IPS DF 19.7 (cell line): ENCODE measurements around the gene CCDC87.
"Not testable (repeated sequence)": the region's sequence is repeated elsewhere in the genome, so short reads cannot be mapped to it uniquely, and the experiment has no call there.

Experiments
- DNase-seq: peaks from one replicate; pipeline ENCODE4 v3.0.0-alpha.2; 2013; ENCODE audit warnings: low read depth, low spot score

The CCDC87 gene

DNA sequence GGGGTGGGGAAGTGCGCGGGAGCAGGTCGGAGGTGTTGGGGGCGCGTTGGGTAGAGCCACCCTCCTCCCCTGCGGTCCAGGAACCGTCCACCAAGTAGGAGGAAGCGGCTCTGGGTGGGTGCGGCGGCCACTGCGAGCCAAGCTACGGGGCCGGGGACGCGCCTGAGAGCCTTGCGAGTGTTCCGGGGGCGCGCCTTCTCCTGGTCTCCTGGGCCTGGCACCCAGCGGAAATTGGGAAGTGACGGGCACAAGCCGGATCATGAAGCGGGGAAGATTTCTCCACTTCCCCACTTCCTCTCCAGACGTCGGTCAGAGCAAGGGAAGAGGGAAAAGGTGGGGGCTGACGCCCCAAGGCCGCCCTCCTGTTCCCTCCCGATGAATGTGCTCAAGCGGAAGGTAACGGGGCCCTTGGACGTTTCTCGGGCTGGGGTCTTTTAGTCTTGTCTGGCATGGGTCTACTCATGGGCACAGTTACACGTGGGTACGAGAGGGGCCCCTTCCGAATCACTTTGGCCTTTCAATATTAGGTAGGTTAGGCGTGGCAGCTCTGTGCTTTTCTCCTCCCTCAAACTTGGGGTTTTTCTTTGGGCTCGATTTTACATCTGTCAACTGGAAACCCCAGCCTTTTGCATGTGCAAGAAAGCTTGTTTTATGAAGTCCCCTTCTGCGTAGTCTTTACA, 24.4 kb upstream of the CCDC87 start:
- DNase-seq, result no peak

DNA sequence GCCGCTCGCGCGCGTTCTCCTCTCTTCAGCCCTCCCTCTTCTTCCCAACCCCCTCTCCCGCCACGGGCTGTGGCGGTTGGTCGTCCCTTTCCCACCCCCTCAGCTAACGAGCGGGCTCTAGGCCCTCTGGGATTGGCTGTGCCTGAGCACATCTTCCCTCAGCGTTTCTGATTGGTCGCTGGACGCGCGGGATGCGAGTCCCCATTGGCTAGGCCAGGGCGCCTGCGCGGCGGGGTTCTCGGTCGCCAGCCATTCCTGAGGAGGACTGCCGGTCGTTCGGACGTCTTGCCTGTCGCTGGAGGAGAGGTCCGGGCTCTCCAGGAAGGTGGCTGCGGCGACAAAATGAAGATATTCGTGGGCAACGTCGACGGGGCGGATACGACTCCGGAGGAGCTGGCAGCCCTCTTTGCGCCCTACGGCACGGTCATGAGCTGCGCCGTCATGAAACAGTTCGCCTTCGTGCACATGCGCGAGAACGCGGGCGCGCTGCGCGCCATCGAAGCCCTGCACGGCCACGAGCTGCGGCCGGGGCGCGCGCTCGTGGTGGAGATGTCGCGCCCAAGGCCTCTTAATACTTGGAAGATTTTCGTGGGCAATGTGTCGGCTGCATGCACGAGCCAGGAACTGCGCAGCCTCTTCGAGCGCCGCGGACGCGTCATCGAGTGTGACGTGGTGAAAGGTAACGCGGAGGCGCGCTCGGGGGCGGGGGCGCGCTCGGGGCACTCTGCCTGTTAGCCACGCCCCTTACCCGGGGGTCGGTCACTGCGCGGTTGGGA, 23.7 kb upstream of the CCDC87 start, which contains the start of gene RBM14:
Gene RBM14 (plus strand): TSS at position 252 of the 776 bp plus-strand sequence. CDS start 91 bp downstream, at position 343.
- DNase-seq, result peak; percentile 99

DNA sequence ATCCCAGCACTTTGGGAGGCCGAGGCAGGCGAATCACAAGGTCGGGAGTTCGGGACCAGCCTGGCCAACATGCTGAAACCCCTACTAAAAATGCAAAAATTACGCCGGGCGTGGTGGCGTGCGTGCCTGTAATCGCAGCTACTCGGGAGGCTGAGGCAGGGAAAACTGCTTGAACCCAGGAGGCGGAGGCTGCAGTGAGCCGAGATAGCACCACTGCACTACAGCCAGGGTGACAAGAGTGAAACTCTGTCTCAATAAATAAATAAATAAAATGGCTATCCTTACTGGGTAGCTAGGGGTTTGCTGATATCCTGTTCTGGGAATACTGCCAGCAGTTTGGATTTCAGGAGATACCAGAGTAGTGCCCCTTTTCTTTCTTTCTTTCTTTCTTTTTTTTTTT, 21.2 kb upstream of the CCDC87 start:
- no peak for DNase-seq

DNA sequence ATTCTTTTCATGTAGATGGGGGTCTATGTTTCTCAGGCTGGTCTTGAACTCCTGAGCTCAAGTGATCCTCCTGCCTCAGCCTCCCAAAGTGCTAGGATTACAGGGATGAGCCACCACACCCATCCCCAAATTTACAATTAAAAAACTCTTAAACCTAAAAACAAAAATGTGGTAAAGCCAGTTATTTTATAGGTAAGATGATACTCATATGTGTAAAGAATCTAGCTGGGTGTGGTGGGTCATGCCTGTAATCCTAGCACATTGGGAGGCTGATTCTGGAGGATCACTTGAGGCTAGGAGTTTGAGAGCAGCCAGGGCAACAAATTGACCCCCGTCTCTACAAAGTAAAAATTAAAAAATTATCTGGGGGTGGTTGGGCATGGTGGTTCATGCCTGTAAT, 19.6 kb upstream of the CCDC87 start:
- no peak for DNase-seq

DNA sequence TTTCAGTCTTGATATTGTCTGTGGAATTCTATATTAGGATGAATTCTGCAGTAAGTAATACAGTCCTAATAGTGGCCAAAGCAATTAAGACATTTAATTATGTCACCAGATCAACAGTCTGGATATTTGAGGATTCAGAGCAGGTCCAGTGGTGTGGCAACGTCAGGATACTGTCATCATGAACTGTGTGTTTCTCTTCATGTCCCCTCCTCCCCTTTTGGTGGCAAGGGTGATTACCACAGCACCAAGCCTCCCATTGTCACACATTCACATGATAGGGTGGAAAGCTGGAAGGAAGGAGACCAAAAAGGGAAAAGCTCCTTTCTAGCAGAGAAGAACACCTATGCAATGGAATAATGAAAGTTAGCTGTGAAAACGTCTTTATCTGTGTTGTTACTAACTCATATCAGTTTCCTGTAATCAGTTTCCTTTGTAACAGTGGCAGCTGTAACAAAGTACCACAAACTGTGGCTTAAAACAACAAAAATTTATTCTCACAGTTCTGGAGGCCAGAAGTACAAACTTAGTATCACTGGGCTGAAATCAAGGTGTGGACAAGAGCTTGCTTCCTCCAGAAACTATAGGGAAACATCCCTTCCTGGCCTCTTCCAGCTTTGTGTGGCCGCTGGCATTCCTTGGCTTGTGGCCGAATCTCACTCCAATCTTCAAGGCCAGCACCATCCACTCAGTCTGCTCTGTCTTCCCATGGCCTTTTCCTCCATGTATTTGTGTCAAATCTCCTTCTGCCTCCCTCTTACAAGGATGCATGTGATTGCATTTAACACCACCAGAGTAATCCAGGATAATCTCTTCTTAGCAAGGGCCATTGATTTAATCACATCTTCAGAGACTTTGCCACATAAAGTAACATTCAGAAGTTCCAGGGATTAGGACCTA, 17.1 kb upstream of the CCDC87 start:
- DNase-seq, result no peak

DNA sequence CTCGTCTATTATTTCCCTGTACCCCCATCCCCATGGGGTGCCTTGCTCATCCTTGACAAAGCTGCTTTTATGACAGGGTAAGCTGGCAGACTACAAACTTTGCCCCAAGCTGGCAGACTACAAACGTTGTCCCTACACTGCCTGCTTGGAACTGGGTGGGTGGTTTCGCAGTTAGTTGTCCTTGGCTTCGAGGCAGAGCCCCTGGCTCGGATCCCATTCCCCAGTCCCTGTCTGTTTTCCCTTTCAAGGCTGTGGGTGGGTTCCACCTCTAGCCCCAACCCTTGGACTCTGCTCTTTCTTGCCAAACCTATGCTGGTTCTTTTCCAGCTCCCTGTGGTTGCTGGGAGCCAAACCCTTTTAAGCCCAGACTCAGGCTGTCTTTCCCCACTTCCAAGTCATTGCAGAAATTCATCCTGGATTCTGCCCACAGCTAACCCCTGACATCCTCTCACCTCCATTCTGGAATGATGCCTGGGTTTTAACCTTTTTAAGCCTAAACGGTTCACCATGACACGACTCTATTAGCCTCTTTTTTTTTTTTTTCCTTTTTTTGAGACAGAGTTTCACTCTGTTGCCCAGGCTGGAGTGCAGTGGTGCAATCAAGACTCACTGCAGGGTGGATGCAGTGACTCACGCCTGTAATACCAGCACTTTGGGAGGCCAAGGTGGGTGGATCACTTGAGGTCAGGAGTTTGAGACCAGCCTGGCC, 14.4 kb upstream of the CCDC87 start:
- no peak for DNase-seq

DNA sequence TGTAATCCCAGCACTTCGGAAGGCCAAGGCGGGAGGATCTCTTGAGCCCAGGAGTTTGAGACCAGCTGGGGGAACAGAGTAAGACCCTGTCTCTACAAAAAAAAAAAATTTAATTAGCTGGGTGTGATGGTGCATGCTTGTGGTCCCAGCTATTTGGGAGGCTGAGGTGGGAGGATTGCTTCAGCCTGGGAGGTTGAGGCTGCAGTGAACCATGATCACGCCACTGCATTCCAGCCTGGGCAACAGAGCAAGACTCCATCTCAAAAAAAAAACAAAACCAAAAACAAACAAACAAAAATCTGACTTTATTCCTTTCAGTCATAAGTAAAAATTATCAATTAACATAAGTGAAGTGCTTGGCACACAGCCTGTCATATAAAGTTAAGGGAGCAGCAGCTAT, 13.7 kb upstream of the CCDC87 start:
- not testable (repeated sequence) for DNase-seq

DNA sequence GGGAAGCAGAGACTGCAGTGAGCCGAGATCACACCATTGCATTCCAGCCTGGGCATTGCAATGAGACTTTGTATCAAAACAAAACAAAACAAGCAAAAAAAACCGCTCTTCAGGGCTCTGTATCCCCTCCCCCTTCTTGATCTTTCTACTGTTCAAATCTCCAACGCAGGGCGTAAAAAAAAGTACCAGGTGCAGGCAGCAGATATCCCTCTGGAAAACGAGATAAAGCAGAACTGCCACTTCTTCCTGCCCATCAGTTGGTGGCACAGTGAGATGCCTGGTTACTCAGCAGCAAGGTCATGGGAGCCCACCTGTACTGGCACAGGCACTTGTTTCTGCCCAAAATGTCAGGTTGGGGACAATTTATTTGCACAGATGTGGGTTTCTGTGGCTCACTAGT, 11.3 kb upstream of the CCDC87 start:
- no peak for DNase-seq

DNA sequence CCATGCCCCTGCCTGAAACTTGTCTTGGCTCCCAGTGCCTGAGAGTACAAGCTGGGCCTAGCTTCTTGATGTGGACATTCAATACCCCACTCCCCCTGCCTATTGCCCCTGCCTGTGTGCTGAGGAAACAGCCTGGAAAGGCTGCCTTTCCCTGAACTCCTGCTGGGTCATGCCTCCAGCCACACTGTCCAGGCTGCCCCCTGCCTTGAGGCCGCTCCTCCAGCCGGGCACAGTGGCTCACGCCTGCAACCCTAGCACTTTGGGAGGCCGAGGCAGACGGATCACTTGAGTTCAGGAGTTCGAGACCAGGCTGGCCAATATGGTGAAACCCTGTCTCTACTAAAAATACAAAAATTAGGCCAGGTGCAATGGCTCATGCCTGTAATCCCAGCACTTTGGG, 10.2 kb upstream of the CCDC87 start:
- DNase-seq, result no peak

DNA sequence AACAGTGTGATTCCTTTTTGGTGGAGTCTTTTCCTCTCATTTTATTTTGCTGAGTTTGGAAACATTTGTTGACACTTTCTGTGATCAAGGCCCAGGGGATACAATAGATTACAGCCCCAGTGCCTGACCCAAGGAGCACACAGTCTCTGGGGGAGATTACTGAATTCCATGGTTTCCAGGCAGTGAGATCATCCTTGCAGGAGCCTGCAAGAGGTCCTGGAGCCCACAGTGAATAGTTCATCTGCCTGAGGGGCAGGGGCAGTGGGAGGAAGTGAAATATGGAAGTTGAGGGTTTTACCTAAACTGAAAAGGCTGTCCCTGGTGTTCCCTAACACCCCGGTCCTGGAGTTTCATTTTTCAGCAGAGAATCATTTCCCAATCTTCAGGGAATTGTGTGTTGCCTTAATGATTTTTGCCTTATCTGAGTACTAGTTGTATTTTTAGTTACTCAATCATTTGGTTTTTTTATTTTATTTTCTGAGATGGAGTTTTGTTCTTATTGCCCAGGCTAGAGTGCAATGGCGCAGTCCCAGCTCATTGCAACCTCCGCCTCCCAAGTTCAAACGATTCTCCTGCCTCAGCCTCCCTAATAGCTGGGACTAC, 7.9 kb upstream of the CCDC87 start:
- no peak for DNase-seq

DNA sequence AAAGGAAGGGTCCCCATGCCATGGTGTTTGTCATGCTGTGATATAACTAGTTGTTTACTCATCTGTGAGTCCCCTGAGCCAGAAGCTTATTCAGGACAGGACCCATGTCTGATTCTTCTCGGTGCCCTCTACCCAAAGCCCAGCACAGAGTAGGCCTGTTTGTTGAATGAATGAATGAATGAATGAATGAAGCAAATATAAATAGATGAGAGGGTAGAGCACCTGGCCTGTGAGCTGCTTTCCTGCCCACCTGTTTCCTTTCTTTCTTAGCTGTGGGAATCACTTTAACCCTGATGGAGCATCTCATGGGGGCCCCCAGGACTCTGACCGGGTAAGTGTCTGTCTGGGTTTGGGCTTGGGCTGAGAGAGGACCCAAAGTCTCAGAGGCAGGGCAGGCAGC, 7.4 kb upstream of the CCDC87 start:
- no peak for DNase-seq

DNA sequence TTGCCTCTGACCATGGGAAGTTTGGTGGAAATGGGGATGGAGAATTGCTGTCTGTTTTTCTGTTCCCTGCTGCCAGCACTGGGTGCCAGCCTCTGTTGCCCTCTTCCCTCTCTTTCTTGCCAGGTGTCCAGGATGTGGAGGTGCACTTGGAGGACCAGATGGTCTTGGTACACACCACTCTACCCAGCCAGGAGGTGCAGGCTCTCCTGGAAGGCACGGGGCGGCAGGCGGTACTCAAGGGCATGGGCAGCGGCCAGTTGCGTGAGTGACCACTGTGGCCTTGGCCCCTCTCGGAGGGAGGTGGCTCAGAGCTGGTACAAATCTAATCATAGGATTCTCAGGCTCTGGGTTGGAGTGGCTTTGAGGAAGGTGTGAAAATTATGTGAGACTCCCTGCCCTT, 6.1 kb upstream of the CCDC87 start:
- DNase-seq, result no peak

DNA sequence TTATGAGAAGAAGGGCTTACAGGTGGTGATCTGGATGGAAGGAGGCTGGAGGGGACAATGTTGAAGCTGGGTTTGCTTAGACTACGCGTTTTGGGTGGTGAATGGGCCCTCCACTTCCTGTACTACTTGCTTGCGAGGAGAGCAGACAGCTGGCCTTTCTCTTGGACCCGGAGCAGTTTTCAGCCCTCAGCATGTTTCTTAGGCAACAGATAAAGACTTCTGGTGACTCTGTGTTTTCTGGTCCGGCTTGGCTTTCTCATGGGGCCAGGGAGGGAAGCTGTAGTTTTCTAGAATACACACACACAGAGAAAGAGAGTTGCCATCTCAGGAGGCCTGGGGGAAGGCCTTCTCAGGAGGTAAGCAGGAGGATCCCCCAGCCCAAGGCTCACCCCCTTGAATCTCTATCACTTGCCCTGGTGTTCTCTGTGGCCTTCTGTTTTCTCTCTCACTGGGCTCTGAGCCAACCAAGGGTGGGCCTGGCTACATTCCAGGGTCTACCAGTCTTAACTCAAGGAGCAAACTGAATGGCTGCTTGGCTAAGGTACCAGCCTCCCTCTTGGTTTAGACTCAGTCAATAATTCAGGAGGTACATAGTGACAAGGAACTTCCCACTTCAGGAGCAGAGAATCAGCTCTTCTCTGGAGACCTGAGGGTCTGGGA, 2.5 kb upstream of the CCDC87 start:
- DNase-seq, result no peak

DNA sequence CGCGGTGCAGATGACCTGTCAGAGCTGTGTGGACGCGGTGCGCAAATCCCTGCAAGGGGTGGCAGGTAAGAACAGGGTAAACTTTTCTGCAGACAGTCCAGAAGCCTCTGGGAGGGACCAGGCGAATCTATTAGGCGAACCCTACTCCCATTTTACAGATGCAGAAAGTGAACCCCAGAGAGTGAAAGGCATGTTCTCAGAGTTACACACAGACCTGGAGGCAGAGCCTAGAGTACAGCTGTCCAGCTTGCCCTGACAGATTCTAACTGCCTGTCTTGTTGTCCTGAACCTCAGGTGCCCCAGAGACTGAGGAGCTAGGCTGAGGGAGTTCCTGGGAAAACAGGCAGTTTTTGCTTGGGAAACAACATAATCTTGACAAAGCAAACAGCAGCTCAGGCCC, 787 bp upstream of the CCDC87 start:
- no peak for DNase-seq

DNA sequence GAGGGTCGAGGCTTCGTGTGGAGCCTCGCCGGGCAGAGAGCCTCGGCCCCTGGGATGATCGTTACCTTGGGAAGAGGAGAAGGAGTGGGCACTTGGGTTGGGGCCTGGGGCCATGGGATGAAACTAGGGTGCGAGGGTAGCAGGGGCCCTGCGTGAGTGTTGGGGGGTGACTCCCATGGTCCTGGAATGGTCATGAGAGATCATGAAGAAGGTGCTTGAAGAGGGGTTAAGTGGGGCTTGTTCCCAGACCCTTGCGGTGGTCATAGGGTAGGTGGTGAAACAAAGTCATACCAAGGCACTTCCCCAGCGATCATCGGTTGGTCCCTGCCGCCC, 406 bp upstream of the CCDC87 start:
- DNase-seq, result no peak

DNA sequence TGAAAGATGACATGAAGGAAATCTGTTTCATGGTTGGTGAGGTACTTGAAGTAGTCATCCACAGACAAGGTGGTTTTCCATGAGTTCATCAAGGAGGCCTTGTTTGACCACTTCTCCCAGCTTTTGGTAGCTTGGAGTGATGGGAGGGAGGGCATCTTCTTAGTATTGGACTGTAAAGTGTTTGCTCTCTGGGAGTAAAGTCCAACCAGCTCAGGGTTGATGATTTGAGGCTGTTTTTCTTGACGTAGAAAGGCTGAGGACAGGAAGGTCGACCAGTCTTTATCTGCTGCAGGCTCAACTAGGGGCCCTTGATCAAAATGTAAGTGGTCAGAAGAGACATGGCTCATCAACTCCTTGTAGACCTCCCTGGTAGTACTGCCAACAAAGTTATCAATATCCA, 1.7 kb downstream of the CCDC87 start:
- DNase-seq, result no peak

DNA sequence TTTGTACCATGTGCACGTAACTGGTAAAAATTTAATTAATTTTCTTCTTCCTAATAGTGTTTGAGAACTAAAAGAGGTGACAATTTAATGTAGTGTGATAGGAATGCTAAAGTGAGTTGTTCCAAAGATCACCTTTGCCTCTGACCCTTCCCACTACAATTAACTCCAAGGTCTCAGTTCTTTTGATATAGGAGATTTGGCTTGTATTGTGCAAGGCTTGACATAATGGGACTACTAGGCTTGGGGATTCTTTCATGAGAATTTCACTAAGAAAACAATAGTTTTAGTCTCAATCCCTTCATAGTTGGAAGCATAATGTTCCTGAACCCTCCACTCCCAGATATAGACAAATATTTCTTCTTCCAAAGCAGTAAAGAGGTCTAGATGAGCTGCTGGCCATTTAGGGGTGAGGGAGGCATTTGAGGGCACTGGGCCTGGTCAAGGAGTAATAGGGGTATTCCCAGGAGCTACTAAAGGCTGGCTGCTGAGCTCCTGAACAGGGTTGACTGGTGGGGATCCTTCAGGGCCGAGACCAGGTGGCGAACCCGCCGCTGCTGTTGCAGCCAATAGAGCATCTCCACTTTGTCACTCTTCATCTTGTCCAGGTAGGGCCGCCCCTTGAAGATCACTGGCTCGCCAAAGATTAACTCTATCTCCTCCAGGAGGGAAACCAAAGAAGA, 2.7 kb downstream of the CCDC87 start:
- no peak for DNase-seq

DNA sequence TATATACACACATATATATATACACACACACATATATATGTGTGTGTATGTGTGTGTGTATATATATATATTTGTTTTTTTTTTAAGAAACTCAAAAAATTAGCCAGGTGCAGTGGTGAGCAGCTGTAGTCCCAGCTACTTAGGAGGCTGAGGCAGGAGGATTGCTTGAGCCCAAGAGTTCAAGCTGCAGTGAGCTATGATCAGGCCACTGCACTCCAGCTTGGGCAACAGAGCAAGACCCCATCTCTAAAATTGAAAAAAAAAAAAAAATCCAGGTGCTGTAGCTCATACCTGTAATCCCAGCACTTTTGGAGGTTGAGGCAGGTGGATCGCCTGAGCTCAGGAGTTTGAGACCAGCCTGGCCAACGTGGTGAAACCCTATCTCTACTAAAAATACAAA, 3.5 kb downstream of the CCDC87 start:
- DNase-seq, result not testable (repeated sequence)

DNA sequence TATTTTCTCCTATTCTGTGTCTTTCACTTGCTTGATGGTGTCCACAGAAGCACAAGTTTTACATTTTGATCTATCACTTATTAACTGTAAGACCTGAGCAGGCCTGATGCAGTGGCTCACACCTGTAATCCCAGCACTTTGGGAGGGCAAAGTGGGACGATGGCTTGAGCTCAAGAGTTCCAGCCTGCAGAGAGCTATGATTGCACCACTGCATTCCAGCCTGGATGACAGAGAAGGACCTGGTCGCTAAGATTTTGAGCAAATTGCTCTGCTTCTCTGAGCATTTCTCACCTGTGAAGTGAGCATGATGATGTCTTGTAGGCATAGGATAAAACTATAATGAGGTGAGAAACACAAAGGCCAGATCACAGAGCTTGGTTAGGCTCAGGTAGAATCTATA, 6.7 kb downstream of the CCDC87 start:
- DNase-seq, result no peak

DNA sequence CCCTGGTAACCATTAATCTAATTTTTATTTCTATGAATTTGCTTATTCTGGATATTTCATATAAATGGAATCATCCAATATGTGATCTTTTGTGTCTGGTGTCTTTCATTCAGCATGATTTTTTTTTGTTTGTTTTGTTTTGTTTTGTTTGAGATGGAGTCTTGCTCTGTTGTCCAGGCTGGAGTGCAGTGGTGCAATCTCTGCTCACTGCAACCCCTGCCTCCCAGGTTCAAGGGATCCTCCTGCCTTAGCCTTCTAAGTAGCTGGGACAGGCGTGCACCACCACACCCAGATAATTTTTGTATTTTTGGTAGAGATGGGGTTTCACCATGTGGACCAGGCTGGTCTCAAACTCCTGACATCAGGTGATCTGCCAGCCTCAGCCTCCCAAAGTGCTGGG, 7.4 kb downstream of the CCDC87 start:
- not testable (repeated sequence) for DNase-seq
